ENCODE measurements around the gene GNPNAT1.
"Not testable (repeated sequence)": the region's sequence is repeated elsewhere in the genome, so short reads cannot be mapped to it uniquely, and the experiment has no call there.

GNPNAT1 gene

DNA sequence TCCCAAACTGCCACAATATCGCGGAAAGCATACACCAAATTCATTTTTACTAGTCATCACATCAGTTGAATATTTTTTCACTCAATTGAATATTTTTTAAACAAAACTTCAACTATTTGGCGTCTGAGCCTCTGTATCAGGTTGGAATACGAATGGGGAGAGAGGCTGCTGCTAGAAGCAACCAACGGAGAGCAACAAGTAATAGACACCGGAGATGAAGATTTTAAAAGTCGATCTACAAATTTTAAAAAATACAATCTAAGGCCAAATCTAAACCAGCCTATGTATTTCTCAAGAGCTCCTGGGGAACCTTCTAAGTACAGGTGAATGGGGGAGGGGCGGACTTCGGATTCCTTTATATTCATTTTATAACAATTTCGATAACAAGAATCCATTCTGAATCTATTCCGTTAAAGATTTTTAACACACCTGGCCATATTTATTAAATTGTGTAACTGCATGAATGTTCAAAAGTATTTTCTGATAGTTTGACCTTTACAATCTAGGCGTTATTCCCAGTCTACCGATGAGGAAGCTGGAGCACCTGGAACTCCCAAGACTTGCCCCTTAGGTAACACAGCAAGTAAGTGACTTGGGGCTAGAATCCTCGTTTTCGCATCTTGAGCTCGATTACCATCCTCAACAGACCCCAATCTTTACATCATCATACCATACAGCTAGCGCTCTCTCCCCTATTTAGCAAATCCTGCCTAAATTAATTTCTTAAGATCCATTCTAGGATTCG lies 1.2 kb downstream of the GNPNAT1 start:
- DNase-seq (ENCODE audit: low spot score), result no peak

DNA sequence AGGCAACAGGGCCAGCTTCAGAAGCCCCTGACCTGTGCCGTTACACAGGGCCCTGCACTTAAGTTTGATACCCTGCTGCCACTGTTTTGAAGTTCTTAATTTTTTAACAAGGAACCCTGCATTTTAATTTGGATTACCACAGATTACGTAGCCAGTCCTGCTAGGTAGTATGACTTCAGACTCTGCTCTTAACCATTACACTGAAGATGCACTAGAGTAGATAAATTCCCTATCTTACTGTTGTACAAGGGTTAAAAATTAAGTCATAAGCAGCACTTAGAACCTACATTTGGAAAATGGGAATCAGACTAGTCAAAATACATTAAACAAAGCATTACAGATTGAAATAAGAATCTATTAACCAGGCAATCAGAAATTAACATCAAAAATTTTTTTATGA lies 2.3 kb downstream of the GNPNAT1 start:
- no peak for DNase-seq (ENCODE audit: low spot score)

DNA sequence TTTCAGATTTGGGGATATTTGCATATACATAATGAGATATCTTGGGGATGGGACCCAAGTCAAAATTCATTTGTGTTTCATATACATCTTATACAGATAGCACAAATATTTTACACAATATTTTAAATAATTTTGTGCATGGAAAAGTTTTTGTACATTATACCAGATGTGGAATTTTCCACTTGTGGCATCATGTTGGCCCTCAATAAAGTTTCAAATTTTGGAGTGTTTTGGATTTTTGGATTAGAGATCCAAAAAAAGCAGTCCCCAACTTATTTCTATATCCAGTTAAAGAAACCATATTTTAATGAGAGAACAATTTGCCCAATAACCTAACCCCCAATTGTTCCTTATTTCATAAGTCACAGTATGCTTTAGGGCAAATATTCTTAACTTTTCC lies 4.5 kb downstream of the GNPNAT1 start:
- no peak for DNase-seq (ENCODE audit: low spot score)

DNA sequence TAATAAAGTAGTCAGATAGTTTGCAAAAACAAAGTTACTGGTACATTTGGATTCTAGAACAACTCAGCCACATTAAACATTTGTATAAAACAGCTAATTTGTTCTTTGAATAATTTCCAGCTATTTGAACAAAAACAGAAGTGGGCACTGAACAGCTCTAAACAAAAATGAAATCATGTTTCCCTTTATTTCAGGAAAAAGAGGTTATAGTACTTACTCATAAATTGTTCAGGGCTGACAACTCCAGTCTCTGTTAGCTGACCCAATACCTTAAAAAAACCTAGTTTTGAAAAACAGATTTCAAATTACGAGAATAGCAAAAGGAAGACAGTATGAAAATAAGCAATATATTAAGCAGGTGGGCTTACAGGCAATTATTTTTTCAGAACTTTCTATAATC lies 8.2 kb downstream of the GNPNAT1 start:
- no peak for DNase-seq (ENCODE audit: low spot score)

DNA sequence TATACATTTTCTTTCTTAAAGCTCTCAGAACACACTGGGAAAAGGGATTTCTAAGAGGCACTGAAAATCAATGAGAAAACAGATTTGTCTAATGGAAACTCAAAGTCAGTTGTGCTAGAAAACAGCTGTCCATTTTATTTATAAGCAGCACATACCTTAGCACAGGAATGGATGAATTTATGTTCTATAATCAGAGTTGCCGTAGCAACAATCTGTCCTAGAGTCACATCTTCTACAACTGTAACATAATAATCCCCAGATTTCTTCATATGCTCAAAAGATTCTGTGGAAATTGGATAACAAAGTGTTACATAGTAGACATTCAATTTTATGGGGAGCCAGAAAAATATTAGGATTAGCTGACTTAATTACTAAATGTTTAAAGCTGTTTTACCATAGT lies 9.8 kb downstream of the GNPNAT1 start:
- no peak for DNase-seq (ENCODE audit: low spot score)

DNA sequence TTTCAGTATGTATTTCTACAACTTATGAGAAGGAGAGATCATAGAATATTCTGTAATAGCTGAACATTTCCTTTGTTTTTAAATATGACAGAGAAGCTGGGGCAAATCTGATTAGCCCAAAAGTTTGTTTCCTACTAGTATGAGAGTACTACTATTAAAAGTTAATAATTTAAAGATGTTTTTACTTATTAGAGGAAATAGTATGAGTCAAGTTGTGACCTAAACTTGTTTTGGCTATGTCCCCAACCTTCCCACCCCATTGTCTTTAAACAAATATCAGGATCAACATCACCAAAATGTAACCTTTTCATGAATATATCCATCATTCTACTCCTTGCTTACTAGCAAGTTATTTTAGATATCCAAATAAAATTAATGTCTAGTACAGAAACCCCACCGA lies 10.5 kb downstream of the GNPNAT1 start:
- no peak for DNase-seq (ENCODE audit: low spot score)

DNA sequence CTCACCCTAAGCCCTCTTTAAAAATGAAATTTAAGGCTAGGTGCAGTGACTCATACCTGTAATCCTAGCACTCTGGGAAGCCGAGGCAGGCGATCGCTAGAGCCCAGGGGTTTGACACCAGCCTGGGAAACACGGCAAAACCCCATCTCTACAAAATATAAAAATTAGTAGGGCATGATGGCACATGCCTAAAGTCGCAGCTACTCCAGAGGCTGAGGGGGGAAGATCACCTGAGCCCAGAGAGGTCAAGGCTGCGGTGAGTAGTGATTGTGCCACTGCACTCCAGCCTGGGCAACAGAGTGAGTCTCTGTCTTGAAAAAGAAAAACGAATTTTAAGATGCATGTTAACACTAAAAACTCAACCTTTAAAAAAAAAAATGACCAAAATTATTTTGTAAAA lies 12.7 kb downstream of the GNPNAT1 start:
- no peak for DNase-seq (ENCODE audit: low spot score)

DNA sequence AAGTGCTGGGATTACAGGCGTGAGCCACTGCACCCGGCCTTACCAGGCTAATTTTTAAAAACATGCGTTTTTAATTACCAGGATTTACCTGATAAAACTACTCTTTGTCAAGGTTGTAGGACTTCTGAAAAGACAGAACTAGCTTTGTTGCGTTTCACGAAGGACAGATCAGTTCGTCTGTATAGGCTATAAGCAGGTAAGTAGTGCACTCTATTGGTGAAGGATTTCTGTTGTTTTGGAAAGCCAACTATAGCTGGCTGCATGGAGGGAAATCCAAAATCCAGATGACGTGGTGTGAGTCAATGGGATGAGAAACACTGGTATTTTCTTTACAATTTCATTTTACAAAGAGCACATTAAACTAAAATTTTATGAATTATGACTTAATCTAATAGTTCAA lies 14.6 kb downstream of the GNPNAT1 start:
- DNase-seq (ENCODE audit: low spot score), result peak; percentile 14

DNA sequence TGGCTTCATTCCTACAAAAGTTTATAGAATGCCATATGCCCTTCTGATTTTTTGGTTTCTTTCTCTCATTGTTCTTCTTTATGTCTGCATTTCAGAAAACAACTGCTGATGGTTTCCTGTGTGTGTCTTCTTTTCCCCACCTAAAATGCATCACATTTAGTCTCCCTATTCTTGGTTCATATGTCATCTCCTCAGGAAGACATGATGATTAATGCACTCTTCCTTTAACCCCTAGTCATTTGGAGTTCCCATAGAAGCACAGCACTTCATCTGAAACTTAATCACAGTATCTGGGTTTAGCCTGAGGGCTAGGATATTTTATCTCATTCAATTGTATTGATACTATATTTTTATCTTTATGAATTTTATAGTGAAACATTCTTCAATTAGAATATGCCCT lies 21.5 kb downstream of the GNPNAT1 start:
- DNase-seq (ENCODE audit: low spot score), result no peak

DNA sequence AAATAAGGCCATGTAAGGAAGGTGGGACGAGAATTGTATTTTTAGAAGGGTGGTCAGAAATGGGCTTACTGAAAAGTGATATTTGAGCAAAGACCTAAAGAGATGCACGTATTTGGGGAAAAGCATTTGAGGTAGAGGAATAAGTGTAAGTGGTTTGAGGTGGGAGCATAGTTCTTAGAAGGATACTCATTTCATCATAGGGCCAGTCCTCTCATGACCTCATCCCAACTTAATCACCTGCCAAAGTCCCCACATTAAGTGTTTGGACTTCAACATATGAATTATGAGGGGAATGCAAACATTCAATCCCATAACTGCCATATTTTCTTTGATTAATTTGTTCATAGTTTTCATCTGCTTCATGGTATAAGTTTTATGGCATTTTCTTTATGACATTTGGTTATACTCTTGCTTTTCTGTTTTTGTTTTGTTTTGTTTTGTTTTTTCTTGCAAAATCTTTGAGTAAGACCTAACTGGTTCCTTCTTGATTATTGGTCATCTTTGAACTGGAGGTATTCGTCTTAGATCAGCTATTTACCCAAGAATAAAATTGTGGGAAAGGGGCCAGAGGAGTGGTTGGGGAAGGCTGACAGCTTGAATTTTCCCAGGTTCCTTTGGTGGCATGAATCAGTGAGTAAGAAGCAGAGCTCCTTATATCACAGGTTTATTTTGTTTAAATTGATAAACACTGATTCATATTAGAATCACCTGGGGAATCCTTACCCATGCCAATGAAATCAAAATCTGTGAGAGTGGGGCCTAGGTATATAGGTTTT lies 24.2 kb downstream of the GNPNAT1 start:
- no peak for DNase-seq (ENCODE audit: low spot score)

DNA sequence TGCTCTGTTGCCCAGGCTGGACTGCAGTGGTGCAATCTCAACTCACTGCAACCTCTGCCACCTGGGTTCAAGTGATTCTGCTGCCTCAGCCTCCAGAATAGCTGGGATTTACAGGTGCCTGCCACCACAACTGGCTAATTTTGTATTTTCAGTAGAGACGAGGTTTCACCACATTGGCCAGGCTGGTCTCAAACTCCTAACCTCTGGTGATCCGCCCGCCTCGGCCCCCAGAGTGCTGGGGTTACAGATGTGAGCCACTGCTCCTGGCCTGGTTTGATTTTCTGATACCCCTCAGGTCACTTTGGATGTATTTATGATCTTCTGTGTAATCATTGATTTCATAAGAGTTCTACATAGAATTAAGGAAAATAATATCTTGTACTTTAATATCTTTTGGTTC lies 28.5 kb downstream of the GNPNAT1 start:
- DNase-seq (ENCODE audit: low spot score), result not testable (repeated sequence)

DNA sequence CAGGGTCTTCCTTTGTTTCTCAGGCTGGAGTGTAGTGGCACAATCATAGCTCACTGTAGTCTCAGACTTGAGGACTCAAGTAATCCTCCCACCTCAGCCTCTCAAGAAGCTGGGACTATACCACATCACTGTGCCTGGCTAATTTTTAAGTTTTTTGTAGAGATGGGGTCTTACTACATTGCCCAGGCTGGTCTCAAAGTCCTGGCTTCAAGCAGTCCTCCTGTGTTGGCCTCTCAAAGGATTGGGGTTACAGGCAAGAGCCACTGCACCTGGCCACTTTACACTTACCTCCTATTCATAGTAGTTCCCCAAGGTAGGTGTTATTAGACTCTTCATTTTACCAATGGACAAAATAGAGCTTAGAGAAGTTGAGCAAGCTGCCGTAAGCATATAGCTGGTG lies 32.3 kb downstream of the GNPNAT1 start:
- no peak for DNase-seq (ENCODE audit: low spot score)

DNA sequence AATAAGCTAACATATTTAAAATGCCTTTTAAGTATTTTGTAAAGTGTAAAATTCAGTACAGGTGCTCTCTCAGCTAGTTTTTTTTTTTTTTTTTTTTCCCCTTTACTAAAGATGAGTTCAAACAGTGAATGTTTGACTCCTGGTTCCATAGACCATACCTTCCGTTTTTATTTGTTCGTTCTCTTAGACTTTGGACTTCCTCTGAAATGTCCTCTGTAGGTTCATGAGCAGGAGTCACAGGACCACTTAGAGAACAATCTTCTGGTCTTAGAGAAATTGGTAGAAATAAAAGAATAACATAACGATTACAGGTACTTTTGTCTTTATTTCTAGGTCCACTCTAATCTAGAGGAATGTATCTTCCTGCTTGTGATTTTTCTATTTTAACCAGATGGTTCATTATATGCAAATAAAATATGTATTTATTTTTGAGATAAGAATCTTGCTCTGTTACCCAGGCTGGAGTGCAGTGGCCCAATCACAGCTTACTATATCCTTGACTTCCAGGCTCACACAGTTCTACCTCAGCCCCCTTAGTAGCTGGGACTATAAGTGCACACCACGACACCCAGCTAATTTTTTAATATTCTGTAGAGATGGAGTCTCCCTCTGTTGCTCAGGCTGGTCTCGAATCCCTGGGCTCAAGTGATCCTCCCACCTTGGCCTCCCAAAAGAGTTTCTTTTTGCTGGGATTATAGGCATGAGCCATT lies 35.6 kb downstream of the GNPNAT1 start:
- DNase-seq (ENCODE audit: low spot score), result no peak

DNA sequence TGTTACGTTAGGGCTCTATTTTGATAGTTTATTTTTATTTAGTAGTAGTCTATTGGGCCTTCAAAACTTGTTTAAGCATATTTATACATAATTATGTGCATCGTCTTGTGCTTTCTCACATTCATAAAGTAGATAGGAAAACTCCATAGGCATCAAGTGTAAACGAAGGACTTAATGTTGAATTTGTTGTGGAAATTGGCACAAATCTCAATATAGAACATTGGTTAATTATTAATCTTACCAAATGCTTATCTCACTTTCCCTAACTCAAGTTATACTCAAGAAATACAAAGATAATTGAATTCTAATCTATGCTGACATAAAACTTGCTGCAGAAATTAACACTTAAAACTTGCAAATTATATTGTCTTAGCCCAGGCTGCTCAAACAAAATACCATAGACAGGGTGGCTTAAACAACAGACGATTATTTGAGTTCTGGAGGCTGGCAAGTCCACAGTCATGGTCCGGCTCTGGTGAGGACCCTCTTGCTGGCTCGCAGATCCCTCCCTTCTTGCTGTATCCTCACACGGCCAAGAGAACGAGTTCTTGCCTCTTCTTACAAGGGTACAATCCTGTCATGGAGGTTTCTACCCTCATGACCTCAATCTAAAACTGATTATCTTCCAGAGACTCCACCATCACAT lies 42.6 kb downstream of the GNPNAT1 start:
- no peak for DNase-seq (ENCODE audit: low spot score)

DNA sequence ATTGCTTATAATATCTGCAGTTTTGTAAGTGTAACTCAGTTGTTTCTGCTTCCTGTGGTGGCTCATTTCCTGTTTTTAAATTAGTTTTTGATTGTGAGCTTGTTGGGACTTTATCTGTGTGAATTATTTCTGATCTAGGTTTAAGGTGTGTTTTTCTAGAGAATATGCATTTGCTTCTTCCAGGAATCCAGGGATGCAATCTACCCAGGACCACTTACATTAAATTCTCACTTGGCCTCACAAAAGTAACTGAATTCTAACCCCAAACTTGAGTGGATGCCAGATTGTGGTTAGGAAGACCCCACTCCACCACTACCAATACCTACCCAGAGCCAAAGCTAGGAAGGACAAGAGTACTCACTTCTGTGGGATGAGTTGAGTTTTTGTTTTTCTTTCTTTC lies 49.5 kb downstream of the GNPNAT1 start:
- DNase-seq (ENCODE audit: low spot score), result no peak

DNA sequence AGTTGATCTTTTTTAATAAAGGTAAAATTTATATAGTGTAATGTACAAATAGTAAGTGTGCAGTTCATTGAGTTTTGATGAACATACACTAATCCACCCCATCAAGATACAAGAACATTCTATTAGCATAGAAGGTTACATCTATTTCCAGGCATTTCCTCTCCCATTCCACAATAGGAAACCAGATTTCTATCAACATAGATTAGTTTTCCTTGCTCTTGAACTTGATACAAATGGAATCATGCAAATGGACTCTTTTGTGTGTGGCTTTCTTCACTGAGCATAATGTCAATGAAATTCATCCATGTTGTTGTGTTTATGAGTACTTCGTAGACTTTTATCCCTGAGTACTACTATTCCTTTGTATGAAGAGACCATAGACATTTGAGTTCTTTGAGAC lies 50.7 kb downstream of the GNPNAT1 start:
- DNase-seq (ENCODE audit: low spot score), result no peak

DNA sequence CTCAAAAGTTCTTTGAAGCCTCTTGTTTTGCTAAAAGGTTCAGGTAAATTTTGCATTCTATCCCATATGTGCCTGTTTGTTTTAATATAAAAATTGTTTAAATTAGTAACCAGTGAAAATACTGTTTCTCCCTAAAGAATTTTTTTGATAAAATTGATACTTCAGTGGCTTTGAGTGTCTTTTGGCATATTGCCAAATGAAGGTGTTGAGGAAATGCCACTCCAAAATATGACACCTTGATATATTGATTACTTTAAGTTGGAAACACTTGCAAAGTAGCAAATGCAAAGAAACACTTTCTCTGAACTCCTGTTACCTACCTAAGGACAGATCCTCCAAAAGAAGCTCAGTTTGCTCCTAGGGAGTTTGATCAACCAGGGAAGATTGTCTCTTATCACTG lies 53.0 kb downstream of the GNPNAT1 start:
- DNase-seq (ENCODE audit: low spot score), result no peak

DNA sequence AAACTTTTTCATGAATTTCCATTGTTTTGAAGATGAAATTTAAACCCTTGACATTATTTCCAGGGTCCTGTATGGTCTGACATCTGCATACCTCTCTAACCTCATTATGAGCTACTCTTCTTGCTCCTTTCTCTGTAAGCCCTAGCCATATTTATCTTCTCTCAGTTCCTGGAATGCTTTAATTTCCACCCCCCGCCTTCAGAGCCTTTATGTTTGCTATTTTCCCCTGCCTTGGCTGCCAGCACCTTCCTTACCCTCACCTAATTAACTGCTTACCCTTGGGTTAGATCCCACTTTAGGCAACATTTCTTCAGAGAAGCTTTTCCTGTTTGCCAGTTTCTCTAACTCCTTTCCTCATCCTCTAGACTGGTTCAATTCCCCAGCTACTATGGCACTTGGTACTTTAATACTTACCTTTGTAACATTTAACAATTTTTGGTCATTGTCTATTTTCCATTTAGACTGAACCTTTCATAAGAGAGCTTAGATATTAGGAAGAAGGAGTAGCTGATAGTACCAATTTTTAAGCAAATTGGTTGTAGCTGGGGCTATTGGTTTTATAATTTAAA lies 55.4 kb downstream of the GNPNAT1 start:
- DNase-seq (ENCODE audit: low spot score), result no peak

DNA sequence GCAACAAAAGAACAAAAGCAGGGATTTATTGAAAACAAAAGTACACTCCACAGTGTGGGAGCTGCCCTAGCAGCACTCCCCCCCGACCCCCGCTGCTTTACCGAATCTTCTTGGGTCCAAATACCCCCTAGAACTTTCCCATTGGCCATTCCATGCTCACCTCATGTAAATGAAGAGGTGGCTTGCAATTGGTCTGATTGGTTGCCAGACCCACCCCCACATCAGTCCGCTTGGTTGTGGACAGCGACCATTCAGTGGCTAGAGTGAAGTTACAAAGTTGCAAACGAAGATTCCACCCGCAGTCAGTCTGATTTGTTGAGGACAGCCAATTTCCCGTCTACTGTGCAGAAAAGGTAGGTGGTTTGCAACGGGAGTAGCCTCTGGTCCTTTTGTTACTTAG lies 57.6 kb downstream of the GNPNAT1 start:
- no peak for DNase-seq (ENCODE audit: low spot score)

DNA sequence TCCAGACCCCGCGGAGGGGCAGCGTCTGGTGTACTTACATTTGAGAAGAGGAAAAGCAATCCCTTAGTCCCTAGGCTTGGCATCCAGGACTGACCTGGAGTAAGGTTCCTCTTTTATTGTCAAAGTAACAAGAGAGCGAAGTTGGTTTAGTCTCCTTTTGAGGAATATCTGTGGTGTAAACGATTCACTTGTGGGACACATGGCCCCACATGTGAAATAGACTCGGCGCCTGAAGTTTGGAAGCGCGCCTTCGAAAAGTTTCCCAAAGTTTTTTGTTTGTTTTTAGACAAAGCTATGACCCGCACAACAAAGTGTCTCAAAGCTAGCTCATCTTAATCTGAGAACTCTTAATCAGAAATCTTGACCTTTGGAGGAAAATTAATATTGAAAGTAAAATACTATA lies 60.7 kb downstream of the GNPNAT1 start:
- DNase-seq (ENCODE audit: low spot score), result no peak

DNA sequence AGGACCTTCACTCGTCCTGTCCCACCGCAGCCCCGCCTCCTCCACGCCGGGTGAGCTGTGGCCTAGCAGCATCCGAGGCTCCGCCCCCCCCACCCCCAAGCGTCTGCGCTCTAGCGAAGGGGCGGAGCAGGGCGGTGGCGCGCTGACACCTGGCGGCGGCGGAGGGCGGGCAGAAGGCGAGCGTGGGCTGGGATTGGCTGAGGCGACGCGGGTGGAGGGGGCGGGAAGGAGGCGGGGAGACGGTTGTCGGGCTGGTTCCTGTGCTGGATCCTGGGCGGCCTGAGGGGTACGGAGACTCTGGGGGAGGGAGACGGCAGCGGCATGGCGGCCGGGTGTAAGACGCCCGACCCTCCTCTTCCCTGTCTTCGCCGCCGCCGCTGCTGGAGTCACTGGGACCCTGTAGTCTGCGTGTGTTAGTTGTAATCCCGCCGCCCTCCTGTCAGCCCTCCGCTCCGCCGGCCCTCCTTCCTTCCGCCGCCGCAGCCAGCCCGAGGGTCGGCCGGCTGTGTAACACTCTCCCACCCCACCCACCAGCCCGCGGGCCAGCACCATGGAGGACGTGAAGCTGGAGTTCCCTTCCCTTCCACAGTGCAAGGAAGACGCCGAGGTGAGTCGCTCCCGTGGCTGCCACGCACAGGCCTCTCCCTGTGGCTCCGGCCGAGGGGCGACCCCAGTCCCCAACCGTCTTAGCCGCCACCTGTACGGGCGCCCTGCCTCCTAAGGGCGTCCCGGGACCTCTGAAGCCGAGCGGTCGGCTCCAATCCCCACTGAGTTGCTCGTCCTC lies 61.3 kb downstream of the GNPNAT1 start, which contains the start of gene STYX:
TSS of gene STYX (plus strand) at position 242 of the 784 bp plus-strand sequence. CDS start at position 551, 309 bp downstream.
- peak; percentile 97 for DNase-seq (ENCODE audit: low spot score)

All from D341Med (cell line).